ENCODE measurements around the gene FBXL7.

FBXL7 gene

GRCh38 chr5:15819617-15820016 is 319.6 kb downstream of the FBXL7 start:
- H3K36me3 ChIP-seq (ENCODE audit: insufficient read depth, low read length): no peaks in the 10 kb centered on the region
- no peak overlapping the region for H3K27ac ChIP-seq (ENCODE audit: low read depth, low read length, poor library complexity, severe bottlenecking)
- no peaks in the 10 kb centered on the region for H3K9me3 ChIP-seq (ENCODE audit: low read length)
- H3K4me2 ChIP-seq (ENCODE audit: low read length): no peak overlapping the region
- H3K4me3 ChIP-seq (ENCODE audit: low read depth, low read length, poor library complexity, severe bottlenecking): no peak overlapping the region
- no peak overlapping the region for H2AFZ ChIP-seq (ENCODE audit: low read length)
- H3K4me1 ChIP-seq (ENCODE audit: insufficient read depth, low read length, severe bottlenecking): no peaks in the 10 kb centered on the region
- H3F3A ChIP-seq (ENCODE audit: insufficient read depth, low read length): no peaks in the 10 kb centered on the region
- no peaks in the 10 kb centered on the region for H4K20me1 ChIP-seq (ENCODE audit: insufficient read depth, low read length)
- no peaks in the 10 kb centered on the region for H3K79me2 ChIP-seq (ENCODE audit: insufficient read depth, low read length)
- H3K27me3 ChIP-seq (ENCODE audit: insufficient read depth, low read length): no peaks in the 10 kb centered on the region
- TF ChIP-seq CTCF (IDR thresholded peaks at IDR 0.05; ENCODE audit: low read length) (no peak), EZH2 (IDR thresholded peaks at IDR 0.05; ENCODE audit: borderline replicate concordance, low read length) (no peak)
- H3K9me2 ChIP-seq (ENCODE audit: low read depth, low read length): no peaks in the 10 kb centered on the region
- no peak overlapping the region for H3K9ac ChIP-seq (ENCODE audit: low read length)

DNA sequence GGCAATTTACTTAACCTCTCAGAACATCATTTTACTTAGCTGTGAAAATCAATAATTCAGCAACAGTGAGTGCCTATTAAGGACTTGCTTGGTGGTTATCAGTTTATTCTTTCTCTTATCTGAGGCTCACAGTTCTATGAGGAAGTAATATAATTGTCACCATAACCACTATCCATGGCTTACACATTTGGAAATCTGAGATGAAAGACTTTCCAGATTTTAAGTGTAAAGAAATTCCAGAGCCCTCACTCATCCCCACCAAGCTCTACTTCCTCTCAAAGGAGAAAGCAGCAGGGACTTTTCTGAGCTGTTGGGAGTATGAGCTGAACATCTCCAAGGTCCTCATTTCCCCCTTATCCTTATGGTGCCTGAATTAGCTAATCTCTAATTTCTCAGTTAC is 321.5 kb downstream of the FBXL7 start:
- no peaks in the 10 kb centered on the region for H3K79me2 ChIP-seq (ENCODE audit: insufficient read depth, low read length)
- no peaks in the 10 kb centered on the region for H3K36me3 ChIP-seq (ENCODE audit: insufficient read depth, low read length)
- no peak overlapping the region for H3K9ac ChIP-seq (ENCODE audit: low read length)
- H3K9me3 ChIP-seq (ENCODE audit: low read length): no peaks in the 10 kb centered on the region
- no peaks in the 10 kb centered on the region for H3K4me1 ChIP-seq (ENCODE audit: insufficient read depth, low read length, severe bottlenecking)
- no peaks in the 10 kb centered on the region for H4K20me1 ChIP-seq (ENCODE audit: insufficient read depth, low read length)
- no peaks in the 10 kb centered on the region for H3F3A ChIP-seq (ENCODE audit: insufficient read depth, low read length)
- no peak overlapping the region for H3K27ac ChIP-seq (ENCODE audit: low read depth, low read length, poor library complexity, severe bottlenecking)
- no peak overlapping the region for H3K4me3 ChIP-seq (ENCODE audit: low read depth, low read length, poor library complexity, severe bottlenecking)
- H3K27me3 ChIP-seq (ENCODE audit: insufficient read depth, low read length): no peaks in the 10 kb centered on the region
- no peaks in the 10 kb centered on the region for H3K9me2 ChIP-seq (ENCODE audit: low read depth, low read length)
- H2AFZ ChIP-seq (ENCODE audit: low read length): no peak overlapping the region
- TF ChIP-seq CTCF (IDR thresholded peaks at IDR 0.05; ENCODE audit: low read length): no peak
- TF ChIP-seq EZH2 (IDR thresholded peaks at IDR 0.05; ENCODE audit: borderline replicate concordance, low read length): no peak
- H3K4me2 ChIP-seq (ENCODE audit: low read length): no peak overlapping the region

DNA sequence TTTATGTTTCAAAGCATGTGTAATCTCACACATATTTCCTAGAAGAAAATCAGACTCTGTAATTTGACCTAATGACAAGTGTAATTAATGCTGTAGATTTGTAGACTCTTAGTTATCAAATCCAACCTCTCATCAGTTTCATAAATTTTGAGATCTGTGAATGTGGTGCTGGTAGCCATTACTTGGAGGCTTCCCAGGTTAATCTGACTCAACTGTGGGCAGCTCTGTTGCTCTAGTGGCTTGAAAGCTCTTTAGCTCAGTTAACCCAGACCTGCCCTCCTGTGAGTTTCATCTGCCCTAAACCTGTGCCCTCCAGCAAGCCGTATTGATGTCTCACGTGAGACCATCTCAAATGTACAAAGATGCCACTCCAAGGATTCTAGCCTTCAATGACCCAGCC is 323.4 kb downstream of the FBXL7 start:
- Histone ChIP-seq H3K4me1 (ENCODE audit: insufficient read depth, low read length, severe bottlenecking) (no peaks in the 10 kb centered on the region), H3K27me3 (ENCODE audit: insufficient read depth, low read length) (no peaks in the 10 kb centered on the region), H2AFZ (ENCODE audit: low read length) (no peak overlapping the region), H3F3A (ENCODE audit: insufficient read depth, low read length) (no peaks in the 10 kb centered on the region), H3K4me3 (ENCODE audit: low read depth, low read length, poor library complexity, severe bottlenecking) (no peak overlapping the region), H3K9ac (ENCODE audit: low read length) (no peak overlapping the region), H3K9me2 (ENCODE audit: low read depth, low read length) (no peaks in the 10 kb centered on the region), H3K79me2 (ENCODE audit: insufficient read depth, low read length) (no peaks in the 10 kb centered on the region), H4K20me1 (ENCODE audit: insufficient read depth, low read length) (no peaks in the 10 kb centered on the region), H3K27ac (ENCODE audit: low read depth, low read length, poor library complexity, severe bottlenecking) (no peak overlapping the region), H3K9me3 (ENCODE audit: low read length) (no peaks in the 10 kb centered on the region), H3K4me2 (ENCODE audit: low read length) (no peak overlapping the region), H3K36me3 (ENCODE audit: insufficient read depth, low read length) (no peaks in the 10 kb centered on the region)
- no peak for TF ChIP-seq EZH2 (IDR thresholded peaks at IDR 0.05; ENCODE audit: borderline replicate concordance, low read length)
- no peak for TF ChIP-seq CTCF (IDR thresholded peaks at IDR 0.05; ENCODE audit: low read length)
